PFSK-1 (cell line): ENCODE measurements around the gene ADGRG3.

ENCODE experiments used
- POLR2AphosphoS5 ChIP-seq: IDR thresholded peaks from 2 replicates; pipeline ENCODE4 v1.6.1; 2012; ENCODE audit warnings: low read depth, mild to moderate bottlenecking, control low read depth, low read length, moderate library complexity
- SIN3A ChIP-seq: IDR thresholded peaks from 2 replicates; pipeline ENCODE4 v1.6.1; 2012; ENCODE audit warnings: mild to moderate bottlenecking, low read length, moderate library complexity, borderline replicate concordance; ENCODE audit not compliant: insufficient read depth
- TAF1 ChIP-seq: IDR thresholded peaks from 2 replicates; pipeline ENCODE4 v1.6.1; 2012; ENCODE audit warnings: low read length, control low read depth, borderline replicate concordance; ENCODE audit not compliant: insufficient read depth
- TF ChIP-seq, protein P1 (sequence below), 2 experiments: IDR thresholded peaks; 2 replicates each; pipeline versions ENCODE4 v1.6.1 to v1.8.0; 2011 to 2012; ENCODE audit warnings: low read depth in 2 of 2, low read length in 2 of 2, control low read depth in 1 of 2, inconsistent platforms in 1 of 2, mild to moderate bottlenecking in 1 of 2, moderate library complexity in 1 of 2; ENCODE audit not compliant: insufficient read depth in 1 of 2

DNA sequence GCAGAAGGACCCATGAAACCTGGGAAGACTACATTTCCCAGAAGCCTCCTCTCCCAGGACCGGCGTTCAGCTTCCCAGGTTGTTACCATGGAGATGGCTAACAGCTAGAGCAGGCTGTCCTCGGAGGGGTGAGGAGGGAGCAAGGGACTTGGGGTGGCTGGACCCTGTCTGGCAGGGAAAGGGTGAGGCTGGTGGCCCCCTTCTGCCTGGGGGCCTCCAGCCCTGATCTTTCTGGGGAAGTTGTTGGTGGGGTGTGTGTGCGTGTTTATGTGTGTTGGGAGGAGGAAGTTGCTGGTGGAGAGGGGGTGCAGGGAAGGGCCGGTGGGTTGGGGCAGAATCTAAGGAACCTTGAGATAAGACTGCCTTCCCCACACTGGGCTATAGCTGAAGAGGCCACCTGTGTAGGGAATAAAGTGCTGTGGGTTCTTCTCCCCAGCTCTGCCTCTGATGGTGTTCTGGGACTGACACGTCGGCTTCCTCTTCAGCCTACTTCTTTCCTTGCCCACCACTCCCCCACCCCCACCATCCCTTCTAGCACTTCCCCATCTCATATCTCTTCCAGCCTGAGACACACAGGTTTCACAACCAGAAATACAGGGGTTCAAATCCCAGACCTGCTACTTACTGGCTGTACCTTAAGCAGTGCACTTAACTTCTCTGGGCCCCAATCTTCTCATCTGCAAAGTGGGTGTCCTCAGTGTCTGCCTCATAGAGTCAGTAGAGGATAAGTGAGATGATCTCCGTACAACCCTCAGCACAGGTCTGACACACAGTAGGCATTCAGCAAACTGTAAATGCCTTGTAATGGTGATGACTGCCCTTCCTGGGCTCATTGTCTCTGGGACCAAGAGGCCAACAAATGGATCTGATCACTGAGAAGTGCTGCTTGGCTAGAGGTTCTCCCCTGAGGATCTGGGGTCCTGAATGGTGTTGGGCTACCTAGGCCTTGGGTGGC, 26.9 kb downstream of the ADGRG3 start, which contains the start of gene DRC7:
- TF ChIP-seq, protein P1, sequence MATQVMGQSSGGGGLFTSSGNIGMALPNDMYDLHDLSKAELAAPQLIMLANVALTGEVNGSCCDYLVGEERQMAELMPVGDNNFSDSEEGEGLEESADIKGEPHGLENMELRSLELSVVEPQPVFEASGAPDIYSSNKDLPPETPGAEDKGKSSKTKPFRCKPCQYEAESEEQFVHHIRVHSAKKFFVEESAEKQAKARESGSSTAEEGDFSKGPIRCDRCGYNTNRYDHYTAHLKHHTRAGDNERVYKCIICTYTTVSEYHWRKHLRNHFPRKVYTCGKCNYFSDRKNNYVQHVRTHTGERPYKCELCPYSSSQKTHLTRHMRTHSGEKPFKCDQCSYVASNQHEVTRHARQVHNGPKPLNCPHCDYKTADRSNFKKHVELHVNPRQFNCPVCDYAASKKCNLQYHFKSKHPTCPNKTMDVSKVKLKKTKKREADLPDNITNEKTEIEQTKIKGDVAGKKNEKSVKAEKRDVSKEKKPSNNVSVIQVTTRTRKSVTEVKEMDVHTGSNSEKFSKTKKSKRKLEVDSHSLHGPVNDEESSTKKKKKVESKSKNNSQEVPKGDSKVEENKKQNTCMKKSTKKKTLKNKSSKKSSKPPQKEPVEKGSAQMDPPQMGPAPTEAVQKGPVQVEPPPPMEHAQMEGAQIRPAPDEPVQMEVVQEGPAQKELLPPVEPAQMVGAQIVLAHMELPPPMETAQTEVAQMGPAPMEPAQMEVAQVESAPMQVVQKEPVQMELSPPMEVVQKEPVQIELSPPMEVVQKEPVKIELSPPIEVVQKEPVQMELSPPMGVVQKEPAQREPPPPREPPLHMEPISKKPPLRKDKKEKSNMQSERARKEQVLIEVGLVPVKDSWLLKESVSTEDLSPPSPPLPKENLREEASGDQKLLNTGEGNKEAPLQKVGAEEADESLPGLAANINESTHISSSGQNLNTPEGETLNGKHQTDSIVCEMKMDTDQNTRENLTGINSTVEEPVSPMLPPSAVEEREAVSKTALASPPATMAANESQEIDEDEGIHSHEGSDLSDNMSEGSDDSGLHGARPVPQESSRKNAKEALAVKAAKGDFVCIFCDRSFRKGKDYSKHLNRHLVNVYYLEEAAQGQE (IDR thresholded peaks at IDR 0.05; ENCODE audit: insufficient read depth in 1 of 2, low read depth in 2 of 2, low read length in 2 of 2) = no peak
- no peak for TF ChIP-seq SIN3A
- TF ChIP-seq POLR2AphosphoS5 = no peak
- TF ChIP-seq TAF1 = no peak
